Neuronal stem cell (in vitro differentiated cells): Measurements from ENCODE around the gene FOXP3.
A peak's percentile ranks its signal among the peaks of the same experiment; 100 is the strongest.

Source experiments
- DNase-seq: peaks from one replicate; pipeline ENCODE4 v3.0.0-alpha.2; 2013; ENCODE audit warnings: low spot score
- H2AFZ ChIP-seq: one replicate; pipeline ENCODE4 v1.6.1; 2013; ENCODE audit warnings: mild to moderate bottlenecking, low read length, inconsistent platforms
- H2AK5ac ChIP-seq: 2 replicates; pipeline ENCODE4 v1.6.1; 2013; ENCODE audit warnings: low read depth, mild to moderate bottlenecking, inconsistent platforms, low read length, moderate library complexity, mixed read lengths
- H2BK120ac ChIP-seq: 2 replicates; pipeline ENCODE4 v1.6.1; 2013; ENCODE audit warnings: low read depth, mild to moderate bottlenecking, inconsistent platforms, low read length, moderate library complexity, mixed read lengths
- H2BK12ac ChIP-seq: one replicate; pipeline ENCODE4 v1.6.1; 2013; ENCODE audit warnings: low read length, inconsistent platforms
- H2BK15ac ChIP-seq: 2 replicates; pipeline ENCODE4 v1.6.1; 2013; ENCODE audit warnings: mild to moderate bottlenecking, low read length, inconsistent platforms, mixed read lengths
- H2BK5ac ChIP-seq: one replicate; pipeline ENCODE4 v1.6.1; 2013; ENCODE audit warnings: inconsistent platforms, mild to moderate bottlenecking, low read length, moderate library complexity
- H3K14ac ChIP-seq: one replicate; pipeline ENCODE4 v1.6.1; 2013; ENCODE audit warnings: low read length, inconsistent platforms
- H3K18ac ChIP-seq: 2 replicates; pipeline ENCODE4 v1.6.1; 2013; ENCODE audit warnings: low read length, inconsistent platforms
- H3K23ac ChIP-seq: 2 replicates; pipeline ENCODE4 v1.6.1; 2013; ENCODE audit warnings: low read depth, mild to moderate bottlenecking, mixed read lengths, low read length, inconsistent platforms; ENCODE audit not compliant: poor library complexity
- H3K27ac ChIP-seq: replicated peaks from 3 replicates; pipeline ENCODE4 v1.5.1; 2013; ENCODE audit warnings: low read length, inconsistent platforms
- H3K27me3 ChIP-seq, 3 experiments: 2 replicates each; pipeline ENCODE4 v1.6.1; 2013; ENCODE audit warnings: low read length in 3 of 3, mild to moderate bottlenecking in 2 of 3, inconsistent platforms in 1 of 3, low read depth in 1 of 3, mixed read lengths in 1 of 3, moderate library complexity in 1 of 3; ENCODE audit not compliant: control insufficient read depth in 3 of 3, insufficient read depth in 3 of 3
- H3K36me3 ChIP-seq, 2 donors: replicated peaks in 1 of 2; 2 replicates each; pipeline ENCODE4 v1.6.1; 2013; ENCODE audit warnings: low read length in 2 of 2; ENCODE audit not compliant: control insufficient read depth in 2 of 2, insufficient read depth in 2 of 2
- H3K4ac ChIP-seq: 2 replicates; pipeline ENCODE4 v1.6.1; 2013; ENCODE audit warnings: inconsistent platforms, mild to moderate bottlenecking, low read length, moderate library complexity
- H3K4me1 ChIP-seq, 2 donors: 1 replicate in 1 of 2; 2 replicates in 1 of 2; pipeline ENCODE4 v1.6.1; 2013; ENCODE audit warnings: low read length in 2 of 2, low read depth in 1 of 2; ENCODE audit not compliant: control insufficient read depth in 2 of 2, insufficient read depth in 1 of 2
- H3K4me2 ChIP-seq: one replicate; pipeline ENCODE4 v1.6.1; 2013; ENCODE audit warnings: mild to moderate bottlenecking, low read length, inconsistent platforms; ENCODE audit not compliant: insufficient read depth, poor library complexity, severe bottlenecking
- H3K4me3 ChIP-seq, 2 donors: 2 replicates each; pipeline ENCODE4 v1.5.1; 2013; ENCODE audit warnings: low read length in 2 of 2, mild to moderate bottlenecking in 2 of 2, inconsistent platforms in 1 of 2, moderate library complexity in 1 of 2
- H3K79me1 ChIP-seq: one replicate; pipeline ENCODE4 v1.6.1; 2013; ENCODE audit warnings: low read depth, mild to moderate bottlenecking, inconsistent platforms, low read length, moderate library complexity
- H3K9ac ChIP-seq: one replicate; pipeline ENCODE4 v1.6.1; 2013; ENCODE audit warnings: mild to moderate bottlenecking, low read depth, low read length, inconsistent platforms; ENCODE audit not compliant: poor library complexity
- H3K9me3 ChIP-seq, 2 donors: replicated peaks in 1 of 2; 2 replicates each; pipeline versions ENCODE3 to v1.6.1; 2013; ENCODE audit warnings: low read length in 2 of 2, mild to moderate bottlenecking in 2 of 2, inconsistent platforms in 1 of 2, low read depth in 1 of 2, mixed read lengths in 1 of 2, moderate library complexity in 1 of 2; ENCODE audit not compliant: control insufficient read depth in 2 of 2, insufficient read depth in 1 of 2
- H4K8ac ChIP-seq: one replicate; pipeline ENCODE4 v1.6.1; 2013; ENCODE audit warnings: low read depth, mild to moderate bottlenecking, inconsistent platforms, low read length, moderate library complexity
- H4K91ac ChIP-seq: one replicate; pipeline ENCODE4 v1.6.1; 2013; ENCODE audit warnings: low read length, low read depth, mild to moderate bottlenecking, inconsistent platforms; ENCODE audit not compliant: poor library complexity
- WGBS, 2 donors: extraction: QIAGEN DNeasy Blood & Tissue Kit; methylation state at CpG; one replicate each; pipeline ENCODE4 v1.1.7; 2013; ENCODE audit warnings: missing lambda C conversion rate in 2 of 2, mixed read lengths in 1 of 2; ENCODE audit not compliant: insufficient read length in 2 of 2, insufficient replicate concordance in 1 of 2; ENCODE audit errors: extremely low coverage in 2 of 2; 5-methylcytosine and 5-hydroxymethylcytosine counted together

FOXP3 gene

GRCh38 chrX:49208399-49208798, 56.1 kb downstream of the FOXP3 start:
- Histone ChIP-seq H2BK120ac (no peak overlapping the region), H3K36me3 (no peaks in the 10 kb centered on the region), H3K27ac (no peak overlapping the region), H3K27me3 (peaks cover 0 to 19% (median 0%) of the 10 kb centered on the region in 3 experiments), H3K4me2 (no peak overlapping the region), H3K79me1 (no peaks in the 10 kb centered on the region), H2AFZ (no peak overlapping the region), H3K23ac (no peak overlapping the region), H2AK5ac (no peak overlapping the region), H2BK12ac (no peak overlapping the region), H4K91ac (no peak overlapping the region), H3K14ac (no peak overlapping the region), H3K9me3 (no peaks in the 10 kb centered on the region), H4K8ac (no peak overlapping the region), H3K18ac (no peak overlapping the region), H3K9ac (no peak overlapping the region), H3K4ac (no peak overlapping the region), H2BK15ac (no peak overlapping the region), H3K4me3 (no peak overlapping the region), H2BK5ac (no peak overlapping the region), H3K4me1 (no peaks in the 10 kb centered on the region)
- DNase-seq: no peak
- no CpG with 5 or more reads among the region's 5 CpGs for WGBS, 2 donors

- H3K9me3 ChIP-seq: no peaks in the 10 kb centered on the region
- H3K14ac ChIP-seq: no peak overlapping the region
- H3K23ac ChIP-seq: no peak overlapping the region
- no peak overlapping the region for H2BK120ac ChIP-seq
- no peak overlapping the region for H3K9ac ChIP-seq
- no peaks in the 10 kb centered on the region for H3K36me3 ChIP-seq
- no peaks in the 10 kb centered on the region for H3K4me1 ChIP-seq
- DNase-seq: no peak
- H3K4me2 ChIP-seq: no peak overlapping the region
- H2BK15ac ChIP-seq: no peak overlapping the region
- H2AFZ ChIP-seq: no peak overlapping the region
- H3K18ac ChIP-seq: no peak overlapping the region
- H4K8ac ChIP-seq: no peak overlapping the region
- H3K27ac ChIP-seq: no peak overlapping the region
- H3K79me1 ChIP-seq: no peaks in the 10 kb centered on the region
- H4K91ac ChIP-seq: no peak overlapping the region
- no peak overlapping the region for H2AK5ac ChIP-seq
- no peak overlapping the region for H3K4ac ChIP-seq
- H2BK12ac ChIP-seq: no peak overlapping the region
- H3K4me3 ChIP-seq: no peak overlapping the region
- no CpG with 5 or more reads among the region's 8 CpGs for WGBS, 2 donors
- no peak overlapping the region for H2BK5ac ChIP-seq
- H3K27me3 ChIP-seq: peaks cover 0 to 16% (median 0%) of the 10 kb centered on the region in 3 experiments
Measured at GRCh38 chrX:49206543-49206942, 58.0 kb downstream of the FOXP3 start.

GRCh38 chrX:49205443-49205842, 59.1 kb downstream of the FOXP3 start:
- H2BK5ac ChIP-seq: peak overlapping the region; percentile 24
- H2AFZ ChIP-seq: no peak overlapping the region
- no peak overlapping the region for H2BK12ac ChIP-seq
- no peak overlapping the region for H2BK120ac ChIP-seq
- no peak overlapping the region for H2AK5ac ChIP-seq
- H3K23ac ChIP-seq: no peak overlapping the region
- no peak overlapping the region for H3K9ac ChIP-seq
- H3K18ac ChIP-seq: no peak overlapping the region
- H3K27me3 ChIP-seq: peaks cover 0 to 15% (median 0%) of the 10 kb centered on the region in 3 experiments
- DNase-seq: no peak
- no peak overlapping the region for H3K14ac ChIP-seq
- H3K79me1 ChIP-seq: no peaks in the 10 kb centered on the region
- H3K9me3 ChIP-seq: no peaks in the 10 kb centered on the region
- H3K27ac ChIP-seq: no peak overlapping the region
- no peak overlapping the region for H3K4me2 ChIP-seq
- H3K36me3 ChIP-seq: no peaks in the 10 kb centered on the region
- WGBS, 2 donors: no CpG with 5 or more reads among the region's 13 CpGs
- H3K4me3 ChIP-seq: peak overlapping the region in 1 of 2 donors; percentile 47
- H2BK15ac ChIP-seq: no peak overlapping the region
- H3K4me1 ChIP-seq: peaks cover 0 to under 1% of the 10 kb centered on the region in 2 donors
- H4K91ac ChIP-seq: no peak overlapping the region
- H3K4ac ChIP-seq: no peak overlapping the region
- H4K8ac ChIP-seq: no peak overlapping the region

GRCh38 chrX:49204709-49205108, 59.8 kb downstream of the FOXP3 start:
- Histone ChIP-seq H3K9ac (no peak overlapping the region), H3K27ac (no peak overlapping the region), H2AK5ac (no peak overlapping the region), H3K4ac (no peak overlapping the region), H2BK120ac (no peak overlapping the region), H3K4me3 (no peak overlapping the region), H3K14ac (no peak overlapping the region), H3K23ac (no peak overlapping the region), H2BK5ac (no peak overlapping the region), H3K79me1 (no peaks in the 10 kb centered on the region), H3K36me3 (no peaks in the 10 kb centered on the region), H3K4me2 (no peak overlapping the region), H3K9me3 (no peaks in the 10 kb centered on the region), H2AFZ (no peak overlapping the region), H4K91ac (no peak overlapping the region), H4K8ac (no peak overlapping the region), H2BK12ac (no peak overlapping the region), H3K18ac (no peak overlapping the region), H3K27me3 (peaks cover 0 to 15% (median 0%) of the 10 kb centered on the region in 3 experiments), H3K4me1 (peaks cover 0 to 2% of the 10 kb centered on the region in 2 donors), H2BK15ac (no peak overlapping the region)
- no peak for DNase-seq
- WGBS, 2 donors: no CpG with 5 or more reads among the region's 4 CpGs
